Spleen (tissue), 11 donors: ENCODE data around the gene ALG5. TPM values are rescaled to one million over a fixed set of nuclear protein-coding genes. Genes with fewer than 3 reads are reported as not detected.

Experiments used
- DNase-seq: peaks from one replicate; pipeline ENCODE4 v3.0.0-alpha.2; 2020
- H3K27ac ChIP-seq, 8 donors: fragments of 200-600 bp; sonication (generic) in 7 of 8; 1 replicate in 4 of 8; 2 replicates in 4 of 8; pipeline versions ENCODE4 v1.5.0 to v1.8.0; 2016 to 2021; ENCODE audit warnings: inconsistent platforms in 4 of 8, mild to moderate bottlenecking in 4 of 8, moderate library complexity in 1 of 8
- H3K27me3 ChIP-seq, 7 donors: fragments of 200-600 bp; sonication (generic) in 6 of 7; replicated peaks in 1 of 7; 1 replicate in 4 of 7; 2 replicates in 3 of 7; pipeline versions ENCODE4 v1.5.0 to v1.8.0; 2016 to 2021; ENCODE audit warnings: inconsistent platforms in 3 of 7, mild to moderate bottlenecking in 1 of 7
- H3K36me3 ChIP-seq, 6 donors: fragments of 200-600 bp; sonication (generic) in 5 of 6; 1 replicate in 4 of 6; 2 replicates in 2 of 6; pipeline versions ENCODE4 v1.5.0 to v1.8.0; 2016 to 2021; ENCODE audit warnings: inconsistent platforms in 2 of 6
- H3K4me1 ChIP-seq, 6 donors: fragments of 200-600 bp; sonication (generic) in 5 of 6; 1 replicate in 3 of 6; 2 replicates in 3 of 6; pipeline versions ENCODE4 v1.5.0 to v1.8.0; 2016 to 2021; ENCODE audit warnings: inconsistent platforms in 3 of 6
- H3K4me3 ChIP-seq, 8 donors: fragments of 200-600 bp; sonication (generic) in 7 of 8; 1 replicate in 4 of 8; 2 replicates in 4 of 8; pipeline versions ENCODE4 v1.5.0 to v1.8.0; 2016 to 2021; ENCODE audit warnings: inconsistent platforms in 4 of 8, mild to moderate bottlenecking in 4 of 8, moderate library complexity in 2 of 8
- H3K9me3 ChIP-seq, 8 donors: fragments of 200-600 bp; sonication (generic) in 7 of 8; 1 replicate in 4 of 8; 2 replicates in 4 of 8; pipeline versions ENCODE4 v1.5.0 to v1.8.0; 2016 to 2021; ENCODE audit warnings: inconsistent platforms in 4 of 8
- CTCF ChIP-seq, 11 experiments: fragments of 200-600 bp in 7 of 11; fragments of 450-650 bp in 4 of 11; sonication (generic) in 4 of 11; IDR thresholded peaks in 8 of 11; conservative IDR thresholded peaks in 3 of 11; 1 replicate in 7 of 11; 2 replicates in 4 of 11; pipeline versions ENCODE4 v1.4.0 to v1.8.0; 2016 to 2021; ENCODE audit warnings: antibody characterized with exemption in 11 of 11, inconsistent platforms in 4 of 11, mild to moderate bottlenecking in 1 of 11
- POLR2A ChIP-seq, 3 donors: fragments of 450-650 bp; IDR thresholded peaks; one replicate each; pipeline ENCODE4 v1.5.1; 2017; ENCODE audit warnings: antibody characterized with exemption in 3 of 3, mild to moderate bottlenecking in 1 of 3
- POLR2AphosphoS5 ChIP-seq, 3 donors: sonication (generic); formaldehyde crosslinking; IDR thresholded peaks; one replicate each; pipeline ENCODE4 v1.5.1; 2017; ENCODE audit warnings: antibody characterized with exemption in 3 of 3
- WGBS, 5 donors: extraction: QIAGEN DNeasy Blood & Tissue Kit in 3 of 5; methylation state at CpG; one replicate each; pipeline versions ENCODE4 v1.1.5 to v1.1.7; 2013 to 2018; 5-methylcytosine and 5-hydroxymethylcytosine counted together
- intact Hi-C: fragments of 100-400 bp; cut with DNase I; formaldehyde crosslinking; loops from one replicate; pipeline ENCODE4 v1.15.0; 2023; ENCODE audit warnings: low total_unique reads
- polyA plus RNA-seq, 3 donors: library from polyadenylated mRNA; stranded (reverse); fragments of 200-250 nt; gene quantifications; one replicate each; pipeline ENCODE4 v1.2.1, GENCODE V29; 2013
- total RNA-seq, 7 donors: library from RNA; depleted of rRNA in 3 of 7; stranded (reverse); fragments of >200 nt in 3 of 7; fragmentation: NEBNext Ultra II Directional in 4 of 7; extraction: Animal tissue kit (Norgen Biotek cat#: 25700) in 4 of 7; gene quantifications; one replicate each; pipeline versions ENCODE4 v1.1.0 to v1.2.1, GENCODE V29; 2016 to 2021
- donor health status: healthy with polysubstance abuse.
- donor health status: DM: no; HTN: no; CAD: no; lungs with moderate emphysema.
- donor health status: DM: no; HTN: no; CAD: no.
- donor health status: Bipolar disorder and iron deficiency.
- donor health status: healthy.
- donor health status: DM: no; HTN: no; CAD: no.
- donor health status: DM: yes; HTN: yes; CAD: no.

The ALG5 gene
- total and polyA plus RNA-seq, 10 donors: 20.8 to 36.8 (median 25.0) TPM

- H3K36me3 ChIP-seq: peaks cover 0 to 99% (median 59%) of the 10 kb centered on the region in 6 donors
- no peak for DNase-seq
- no peak for TF ChIP-seq POLR2AphosphoS5 (IDR thresholded peaks at IDR 0.05)
- no peak for TF ChIP-seq POLR2A (IDR thresholded peaks at IDR 0.05)
- no peak for TF ChIP-seq CTCF (IDR thresholded peaks at IDR 0.05 in 8 of 11, conservative IDR thresholded peaks at IDR 0.05 in 3 of 11)
- H3K4me1 ChIP-seq: peaks cover 0 to 11% (median 0%) of the 10 kb centered on the region in 6 donors
- intact Hi-C loops: no loop called here
- H3K27me3 ChIP-seq: no peaks in the 10 kb centered on the region
- WGBS, 5 donors: 91 to 100% (median 97%) methylated on average over 1 of the region's 1 CpG
- no peak overlapping the region for H3K4me3 ChIP-seq
- no peak overlapping the region for H3K27ac ChIP-seq
- no peaks in the 10 kb centered on the region for H3K9me3 ChIP-seq
These were observed 46.9 kb upstream of the ALG5 start for GRCh38 chr13:37046062-37046461.

- intact Hi-C loops: no loop called here
- Histone ChIP-seq H3K27me3 (no peaks in the 10 kb centered on the region), H3K36me3 (peaks cover under 1 to 100% (median 85%) of the 10 kb centered on the region in 6 donors), H3K4me1 (peaks cover 0 to 4% (median 0%) of the 10 kb centered on the region in 6 donors), H3K4me3 (no peak overlapping the region), H3K9me3 (no peaks in the 10 kb centered on the region), H3K27ac (no peak overlapping the region)
- DNase-seq: no peak
- TF ChIP-seq POLR2AphosphoS5 (IDR thresholded peaks at IDR 0.05) (no peak), POLR2A (IDR thresholded peaks at IDR 0.05) (no peak), CTCF (IDR thresholded peaks at IDR 0.05 in 8 of 11, conservative IDR thresholded peaks at IDR 0.05 in 3 of 11) (no peak)
These were observed 41.6 kb upstream of the ALG5 start for GRCh38 chr13:37040789-37041188.

GRCh38 chr13:37039896-37040295 is 40.8 kb upstream of the ALG5 start:
- no peak for TF ChIP-seq POLR2A (IDR thresholded peaks at IDR 0.05)
- TF ChIP-seq CTCF (IDR thresholded peaks at IDR 0.05 in 8 of 11, conservative IDR thresholded peaks at IDR 0.05 in 3 of 11): no peak
- no peak for TF ChIP-seq POLR2AphosphoS5 (IDR thresholded peaks at IDR 0.05)
- Histone ChIP-seq H3K4me3 (no peak overlapping the region), H3K36me3 (peaks cover 3 to 100% (median 89%) of the 10 kb centered on the region in 6 donors), H3K4me1 (peaks cover 0 to 4% (median 0%) of the 10 kb centered on the region in 6 donors), H3K27ac (no peak overlapping the region), H3K27me3 (no peaks in the 10 kb centered on the region), H3K9me3 (no peaks in the 10 kb centered on the region)
- intact Hi-C loops: no loop called here
- DNase-seq: no peak

GRCh38 chr13:37037241-37037640 is 38.1 kb upstream of the ALG5 start:
- TF ChIP-seq POLR2AphosphoS5 (IDR thresholded peaks at IDR 0.05): no peak
- no peak for TF ChIP-seq CTCF (IDR thresholded peaks at IDR 0.05 in 8 of 11, conservative IDR thresholded peaks at IDR 0.05 in 3 of 11)
- no peak for TF ChIP-seq POLR2A (IDR thresholded peaks at IDR 0.05)
- Histone ChIP-seq H3K4me3 (no peak overlapping the region), H3K36me3 (peaks cover 3 to 100% (median 88%) of the 10 kb centered on the region in 6 donors), H3K27me3 (no peaks in the 10 kb centered on the region), H3K9me3 (no peaks in the 10 kb centered on the region), H3K4me1 (no peaks in the 10 kb centered on the region), H3K27ac (no peak overlapping the region)
- no peak for DNase-seq
- intact Hi-C loops: no loop called here
- 98 to 99% (median 98%) methylated on average over 3 of the region's 3 CpGs for WGBS, 5 donors
